Fibroblast of lung (primary cell): ENCODE results near the gene SLC28A2. TPM values are rescaled to one million over a fixed set of nuclear protein-coding genes. Genes with fewer than 3 reads are reported as not detected.
"Not testable (repeated sequence)": the region's sequence is repeated elsewhere in the genome, so short reads cannot be mapped to it uniquely, and the experiment has no call there.

Experiments used
- DNase-seq, 2 donors: peaks; one replicate each; pipeline versions ENCODE4 v3.0.0 to v3.0.0-alpha.2; 2010; ENCODE audit warnings: low read depth in 2 of 2
- H2AFZ ChIP-seq: 2 replicates; pipeline ENCODE4 v1.5.1; 2012; ENCODE audit warnings: low read length, control low read depth, inconsistent platforms
- H3K27ac ChIP-seq: 2 replicates; pipeline ENCODE4 v1.5.1; 2011; ENCODE audit warnings: low read length, control low read depth; ENCODE audit not compliant: insufficient read depth
- H3K27me3 ChIP-seq: 2 replicates; pipeline ENCODE4 v1.5.1; 2011; ENCODE audit warnings: mild to moderate bottlenecking, low read length; ENCODE audit not compliant: control insufficient read depth, insufficient read depth
- H3K36me3 ChIP-seq: 2 replicates; pipeline ENCODE4 v1.5.1; 2011; ENCODE audit warnings: low read length; ENCODE audit not compliant: control insufficient read depth, insufficient read depth
- H3K4me1 ChIP-seq: 2 replicates; pipeline ENCODE4 v1.5.1; 2011; ENCODE audit warnings: low read length; ENCODE audit not compliant: control insufficient read depth, insufficient read depth; ENCODE audit errors: extremely low read depth
- H3K4me2 ChIP-seq: 2 replicates; pipeline ENCODE4 v1.5.1; 2011; ENCODE audit warnings: low read length, control low read depth; ENCODE audit not compliant: insufficient read depth; ENCODE audit errors: extremely low read depth
- H3K4me3 ChIP-seq, 4 experiments: fragments of 200-600 bp in 1 of 4; sonication (generic) in 1 of 4; replicated peaks in 1 of 4; 2 replicates each; pipeline ENCODE4 v1.5.1; 2011 to 2016; ENCODE audit warnings: low read length in 4 of 4, low read depth in 3 of 4, mild to moderate bottlenecking in 3 of 4, control low read depth in 2 of 4, inconsistent platforms in 1 of 4, mixed read lengths in 1 of 4; ENCODE audit not compliant: insufficient read depth in 1 of 4; ENCODE audit errors: control extremely low read depth in 1 of 4
- H3K79me2 ChIP-seq: 2 replicates; pipeline ENCODE4 v1.5.1; 2012; ENCODE audit warnings: mild to moderate bottlenecking, low read length, inconsistent platforms; ENCODE audit not compliant: control insufficient read depth, insufficient read depth
- H3K9ac ChIP-seq: 2 replicates; pipeline ENCODE4 v1.5.1; 2011; ENCODE audit warnings: mild to moderate bottlenecking, low read length, control low read depth; ENCODE audit not compliant: insufficient read depth
- H3K9me3 ChIP-seq: 2 replicates; pipeline ENCODE4 v1.5.1; 2012; ENCODE audit warnings: low read depth, low read length; ENCODE audit not compliant: control insufficient read depth, insufficient read depth
- H4K20me1 ChIP-seq: 2 replicates; pipeline ENCODE4 v1.5.1; 2011; ENCODE audit warnings: low read length; ENCODE audit not compliant: control insufficient read depth, insufficient read depth; ENCODE audit errors: extremely low read depth
- CTCF ChIP-seq, 2 donors: IDR thresholded peaks in 1 of 2; conservative IDR thresholded peaks in 1 of 2; 1 replicate in 1 of 2; 2 replicates in 1 of 2; pipeline ENCODE4 v1.5.1; 2011 to 2012; ENCODE audit warnings: low read length in 2 of 2, control low read depth in 1 of 2, inconsistent platforms in 1 of 2, low read depth in 1 of 2, mild to moderate bottlenecking in 1 of 2
- EZH2 ChIP-seq: IDR thresholded peaks from 2 replicates; pipeline ENCODE4 v1.5.1; 2012; ENCODE audit warnings: low read length, control low read depth, mild to moderate bottlenecking; ENCODE audit errors: missing control alignments
- polyA plus RNA-seq, 2 donors: library from polyadenylated mRNA; depleted of rRNA in 1 of 2; stranded (reverse) in 1 of 2; unstranded in 1 of 2; fragments of >200 nt; gene quantifications; 2 replicates each; pipeline ENCODE4 v1.2.1, GENCODE V29; 2011 to 2012; ENCODE audit warnings: missing spikeins in 1 of 2
- total RNA-seq: library from RNA; depleted of rRNA; stranded (reverse); fragments of >200 nt; gene quantifications from 2 replicates; pipeline ENCODE4 v1.2.1, GENCODE V29; 2014

Gene SLC28A2
- total and polyA plus RNA-seq, 2 donors (not counting 1 experiment from before 2014, with no cell fraction given): not detected

DNA sequence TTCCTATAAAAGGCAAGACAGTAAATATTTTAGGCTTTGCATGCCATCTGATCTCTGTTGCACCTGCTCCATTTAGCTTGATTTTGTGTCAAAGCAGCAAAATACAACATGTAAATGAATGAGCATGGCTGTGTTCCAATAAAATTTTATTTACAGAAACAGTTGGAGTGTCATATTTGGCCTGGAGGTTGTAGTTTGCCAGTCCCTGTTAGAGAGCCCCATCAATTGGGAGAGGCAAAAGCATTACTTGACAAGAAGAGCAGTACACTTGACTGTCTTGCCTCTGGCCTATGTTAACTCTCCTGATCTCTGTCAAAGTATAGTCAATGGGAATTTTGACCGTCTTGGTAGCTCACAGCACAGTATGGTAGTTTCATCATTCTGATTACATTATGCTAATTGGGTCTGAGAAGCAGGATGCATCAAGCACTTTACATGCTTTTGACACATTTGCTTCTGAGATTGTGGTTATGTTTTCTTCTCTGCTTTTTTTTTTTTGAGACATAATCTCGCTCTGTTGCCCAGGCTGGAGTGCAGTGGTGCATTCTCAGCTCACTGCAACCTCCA lies 35.4 kb downstream of the SLC28A2 start:
- Histone ChIP-seq H3K9ac (no peak overlapping the region), H3K27me3 (no peaks in the 10 kb centered on the region), H3K4me1 (no peaks in the 10 kb centered on the region), H3K27ac (no peak overlapping the region), H3K79me2 (no peaks in the 10 kb centered on the region), H3K4me2 (no peak overlapping the region), H4K20me1 (no peaks in the 10 kb centered on the region), H3K36me3 (no peaks in the 10 kb centered on the region), H3K9me3 (no peaks in the 10 kb centered on the region), H2AFZ (no peak overlapping the region), H3K4me3 (no peak overlapping the region)
- TF ChIP-seq EZH2 (no peak), CTCF (conservative IDR thresholded peaks at IDR 0.05 in 1 of 2, IDR thresholded peaks at IDR 0.05 in 1 of 2; ENCODE audit: low read depth in 1 of 2, low read length in 2 of 2) (no peak)
- DNase-seq: no peak

- Histone ChIP-seq H3K36me3 (no peaks in the 10 kb centered on the region), H3K4me3 (no peak overlapping the region), H2AFZ (no peak overlapping the region), H3K4me2 (no peak overlapping the region), H3K27ac (no peak overlapping the region), H3K9me3 (no peaks in the 10 kb centered on the region), H3K9ac (no peak overlapping the region), H3K27me3 (no peaks in the 10 kb centered on the region), H3K79me2 (no peaks in the 10 kb centered on the region), H4K20me1 (no peaks in the 10 kb centered on the region), H3K4me1 (no peaks in the 10 kb centered on the region)
- no peak for TF ChIP-seq EZH2
- TF ChIP-seq CTCF (conservative IDR thresholded peaks at IDR 0.05 in 1 of 2, IDR thresholded peaks at IDR 0.05 in 1 of 2; ENCODE audit: low read depth in 1 of 2, low read length in 2 of 2): no peak
- no peak for DNase-seq
These were observed 36.9 kb downstream of the SLC28A2 start for GRCh38 chr15:45288947-45289346.

DNA sequence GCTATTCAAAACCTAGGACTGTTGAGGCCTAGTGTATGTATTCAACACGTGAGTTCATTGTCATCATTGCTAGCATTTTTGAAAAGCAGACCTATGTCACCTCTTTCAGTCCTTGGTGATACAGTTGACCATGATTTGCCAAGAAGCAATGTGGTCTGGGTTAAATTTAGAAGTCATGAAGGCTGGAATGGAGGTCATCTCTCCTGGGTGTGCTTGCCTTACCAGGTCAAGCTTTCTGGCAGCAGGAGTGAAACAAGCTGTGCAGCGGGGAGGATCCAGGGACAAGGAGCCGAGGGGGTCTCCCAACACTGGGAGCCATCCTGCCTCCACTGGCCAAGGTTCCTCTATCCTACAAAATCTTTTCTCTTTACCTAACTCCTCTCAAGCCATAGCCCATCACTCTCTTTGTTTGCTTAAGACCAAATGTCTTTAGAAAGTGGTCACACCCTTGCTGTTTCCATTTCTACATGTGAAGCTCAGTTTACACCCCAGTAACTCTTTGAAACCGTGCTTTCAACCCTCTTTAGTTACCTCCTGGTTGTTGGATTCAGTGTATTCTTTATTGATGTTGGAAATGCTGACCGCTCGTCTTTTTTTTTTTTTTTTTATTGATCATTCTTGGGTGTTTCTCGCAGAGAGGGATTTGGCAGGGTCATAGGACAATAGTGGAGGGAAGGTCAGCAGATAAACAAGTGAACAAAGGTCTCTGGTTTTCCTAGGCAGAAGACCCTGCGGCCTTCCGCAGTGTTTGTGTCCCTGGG lies 40.0 kb downstream of the SLC28A2 start:
- H3K27me3 ChIP-seq: no peaks in the 10 kb centered on the region
- H3K36me3 ChIP-seq: no peaks in the 10 kb centered on the region
- no peaks in the 10 kb centered on the region for H4K20me1 ChIP-seq
- H3K9ac ChIP-seq: no peak overlapping the region
- no peaks in the 10 kb centered on the region for H3K79me2 ChIP-seq
- no peak overlapping the region for H3K4me3 ChIP-seq
- DNase-seq: no peak
- H3K27ac ChIP-seq: no peak overlapping the region
- no peak overlapping the region for H3K4me2 ChIP-seq
- no peak overlapping the region for H2AFZ ChIP-seq
- H3K9me3 ChIP-seq: no peaks in the 10 kb centered on the region
- no peak for TF ChIP-seq EZH2
- no peak for TF ChIP-seq CTCF (conservative IDR thresholded peaks at IDR 0.05 in 1 of 2, IDR thresholded peaks at IDR 0.05 in 1 of 2; ENCODE audit: low read depth in 1 of 2, low read length in 2 of 2)
- H3K4me1 ChIP-seq: no peaks in the 10 kb centered on the region

GRCh38 chr15:45293326-45293725 lies 41.3 kb downstream of the SLC28A2 start:
- not testable (repeated sequence) for H3K9me3 ChIP-seq, H3K9ac ChIP-seq, DNase-seq, H3K79me2 ChIP-seq, H3K27me3 ChIP-seq, H3K36me3 ChIP-seq, H3K4me3 ChIP-seq, H3K4me2 ChIP-seq, H2AFZ ChIP-seq, H3K4me1 ChIP-seq, H3K27ac ChIP-seq, H4K20me1 ChIP-seq
